ENCODE results near the gene SIPA1L3.

Gene SIPA1L3

DNA sequence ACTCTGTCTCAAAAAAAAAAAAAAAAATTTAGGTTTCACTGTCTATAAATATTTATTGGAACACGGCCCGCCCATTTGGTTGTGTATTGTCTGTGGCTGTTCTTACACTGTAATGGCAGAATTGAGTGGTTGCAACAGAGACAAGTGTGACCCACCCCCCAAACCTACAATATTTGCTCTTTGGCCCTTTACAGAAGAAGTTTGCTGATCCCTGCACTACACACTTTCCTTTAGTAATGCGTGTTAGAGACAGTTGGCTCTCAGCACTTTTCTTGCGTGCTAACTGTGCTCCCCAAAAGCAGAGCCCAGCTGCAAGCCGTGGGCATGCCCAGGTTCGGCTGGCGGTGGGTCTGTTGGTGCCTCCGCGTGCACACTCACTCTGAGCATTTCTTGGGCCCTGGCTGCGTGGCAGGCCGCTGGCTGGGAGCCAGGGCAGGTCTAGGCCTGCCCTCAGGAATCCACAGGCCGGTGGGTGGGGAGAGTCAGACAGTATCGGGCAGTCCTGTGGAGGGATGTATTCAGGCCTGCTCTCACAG is 72.6 kb downstream of the SIPA1L3 start:
- DNase-seq (ENCODE audit: low spot score): no peak

- DNase-seq (ENCODE audit: low spot score): no peak
Measured at GRCh38 chr19:37980419-37981170, 73.6 kb downstream of the SIPA1L3 start.

DNA sequence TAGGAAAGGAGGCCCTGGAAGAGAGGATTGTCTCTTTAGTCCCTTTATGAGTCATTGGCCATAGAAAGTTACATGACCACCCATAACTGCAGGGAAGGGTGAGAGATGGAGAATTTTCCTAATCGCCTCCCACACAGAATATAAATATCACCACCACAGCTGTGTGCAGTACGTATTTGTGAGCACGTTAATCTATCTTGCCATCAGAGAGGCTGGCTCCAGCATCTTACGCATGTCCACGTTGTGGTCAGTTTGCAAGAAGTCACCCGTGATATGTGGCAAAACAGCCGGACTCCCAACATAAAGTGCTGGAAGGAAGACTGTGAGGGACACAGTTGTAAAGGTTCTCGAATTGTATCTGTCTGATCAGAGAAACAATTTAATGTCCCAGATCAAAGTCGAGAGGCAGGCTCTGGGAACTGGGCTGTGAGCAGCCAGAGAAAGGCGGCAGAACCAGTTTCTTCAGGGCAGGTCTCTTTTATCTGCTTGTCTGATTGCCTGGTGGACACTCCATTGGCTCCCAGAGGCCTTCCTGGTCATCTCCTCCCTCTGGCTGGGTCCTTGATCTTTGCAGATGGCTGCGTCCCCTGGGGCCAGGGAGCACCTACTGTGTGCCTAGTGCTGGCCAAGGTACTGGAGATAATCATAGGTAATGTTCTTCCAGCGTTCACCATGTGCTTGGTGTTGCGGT is 74.9 kb downstream of the SIPA1L3 start:
- DNase-seq (ENCODE audit: low spot score): no peak

DNA sequence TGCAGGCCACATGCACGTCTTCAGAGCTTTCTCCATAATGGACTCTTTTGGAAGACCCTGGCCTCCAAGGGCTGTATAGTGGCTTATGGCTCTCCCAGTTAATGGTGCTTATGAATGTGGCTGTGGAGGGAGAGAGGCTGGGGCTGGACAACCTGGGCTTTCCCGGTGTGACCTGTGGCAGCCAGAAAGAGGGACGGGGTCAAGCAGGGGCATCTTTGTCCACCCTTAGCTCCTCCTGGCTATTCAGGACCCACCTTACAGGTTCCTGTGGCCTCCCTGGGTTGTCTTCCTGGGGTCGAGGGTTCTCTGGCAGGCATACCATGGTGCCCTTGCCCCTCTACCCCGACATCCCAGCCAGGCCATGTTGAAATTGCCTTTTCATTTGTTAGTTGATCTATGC is 75.6 kb downstream of the SIPA1L3 start:
- DNase-seq (ENCODE audit: low spot score): no peak

- DNase-seq (ENCODE audit: low spot score): no peak
Measured at GRCh38 chr19:37983153-37983552, 76.1 kb downstream of the SIPA1L3 start.

GRCh38 chr19:37983916-37984315 is 76.9 kb downstream of the SIPA1L3 start:
- no peak for DNase-seq (ENCODE audit: low spot score)

DNA sequence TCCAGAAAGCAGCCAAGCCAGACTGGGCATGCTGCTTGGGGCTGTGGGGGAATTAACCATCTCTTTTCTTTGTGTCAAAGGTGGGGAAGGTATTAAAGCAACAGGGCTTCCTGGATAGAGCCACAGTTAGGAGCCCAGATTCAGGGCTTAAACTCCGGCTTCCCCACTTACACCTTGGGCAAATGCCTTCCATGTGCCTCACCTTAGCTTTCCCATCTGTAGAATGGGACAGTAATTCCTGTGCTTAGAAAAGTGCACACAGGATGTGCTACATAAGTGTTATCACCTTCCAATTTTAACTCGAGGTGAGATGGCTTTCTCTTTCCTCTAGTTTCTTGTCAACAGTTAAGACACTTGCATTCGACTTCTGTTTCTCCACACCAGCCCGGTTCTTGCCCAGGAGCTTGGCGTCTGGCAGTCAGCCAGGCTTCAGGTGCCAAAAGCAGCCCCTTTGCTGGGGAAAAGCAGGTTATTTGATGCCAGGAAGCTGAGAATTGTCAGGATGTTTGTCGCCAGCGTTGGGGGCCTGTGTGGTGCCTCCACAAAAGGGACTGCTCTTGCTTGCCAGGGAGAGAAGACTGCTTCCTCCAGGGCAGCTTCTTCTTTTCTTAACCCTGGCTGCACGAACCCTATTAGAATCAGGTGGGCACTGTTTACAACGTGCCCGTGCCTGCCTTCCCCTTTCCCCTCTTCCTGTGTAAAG is 79.2 kb downstream of the SIPA1L3 start:
- no peak for DNase-seq (ENCODE audit: low spot score)

- no peak for DNase-seq (ENCODE audit: low spot score)
Measured at GRCh38 chr19:37987356-37988332, 80.6 kb downstream of the SIPA1L3 start.

DNA sequence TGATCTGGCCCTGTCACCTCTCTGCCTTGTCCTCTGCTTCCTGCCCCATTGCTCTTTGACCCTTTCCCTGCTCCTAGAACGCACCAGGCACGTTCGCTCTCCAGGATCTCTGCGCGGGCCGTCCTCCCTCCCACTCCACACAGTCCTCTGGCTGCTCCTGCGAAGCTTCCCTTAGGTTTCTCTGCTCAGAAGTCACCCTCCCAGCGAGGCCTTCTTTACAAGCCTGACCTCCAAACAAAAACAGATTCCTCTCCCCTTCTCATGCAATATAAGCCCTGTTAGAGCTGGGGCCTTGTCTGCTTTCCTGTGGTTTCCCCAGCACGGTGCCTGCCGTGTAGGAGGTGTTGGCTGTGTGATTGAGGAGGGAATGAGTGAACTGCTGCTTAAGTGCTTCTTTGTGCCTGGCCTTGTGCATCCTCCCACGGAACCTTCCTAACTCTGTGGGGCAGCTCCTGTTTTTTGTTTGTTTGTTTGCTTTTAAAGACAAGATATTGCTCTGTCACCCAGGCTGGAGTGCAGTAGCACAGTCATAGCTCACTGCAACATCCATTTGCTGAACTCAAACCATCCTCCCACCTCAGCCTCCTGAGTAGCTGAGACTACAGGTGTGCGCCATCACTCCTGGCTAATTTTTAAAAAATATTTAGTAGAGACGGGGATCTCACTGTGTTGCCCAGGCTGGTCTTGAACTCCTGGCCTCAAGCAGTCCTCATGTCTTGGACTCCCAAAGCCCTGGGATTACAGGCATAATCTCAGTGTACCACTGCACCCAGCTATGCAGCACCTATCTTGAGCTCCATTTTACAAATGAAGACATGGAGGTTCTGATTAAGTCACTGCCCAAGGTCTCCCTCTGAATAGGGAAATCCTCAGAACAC is 82.0 kb downstream of the SIPA1L3 start:
- no peak for DNase-seq (ENCODE audit: low spot score)

DNA sequence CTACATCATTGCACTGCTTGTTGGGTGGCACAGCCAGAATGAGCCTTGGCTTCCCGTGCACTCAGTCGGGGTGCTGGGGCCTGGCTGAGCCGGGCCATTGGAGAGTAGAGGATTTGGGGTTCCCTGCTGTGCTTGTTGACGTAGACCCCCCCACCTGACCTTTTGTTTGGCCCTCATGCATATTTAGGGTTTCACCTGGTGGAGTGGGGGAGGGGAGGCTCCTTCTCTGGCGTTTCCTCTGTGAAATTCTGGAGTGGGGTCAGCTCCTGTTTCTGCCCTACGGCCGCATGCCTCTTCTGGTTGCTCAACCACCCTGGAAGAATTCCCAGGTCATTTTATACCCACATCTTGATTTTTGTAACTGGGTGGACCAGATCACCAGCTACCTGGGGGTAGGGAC is 82.8 kb downstream of the SIPA1L3 start:
- no peak for DNase-seq (ENCODE audit: low spot score)

DNA sequence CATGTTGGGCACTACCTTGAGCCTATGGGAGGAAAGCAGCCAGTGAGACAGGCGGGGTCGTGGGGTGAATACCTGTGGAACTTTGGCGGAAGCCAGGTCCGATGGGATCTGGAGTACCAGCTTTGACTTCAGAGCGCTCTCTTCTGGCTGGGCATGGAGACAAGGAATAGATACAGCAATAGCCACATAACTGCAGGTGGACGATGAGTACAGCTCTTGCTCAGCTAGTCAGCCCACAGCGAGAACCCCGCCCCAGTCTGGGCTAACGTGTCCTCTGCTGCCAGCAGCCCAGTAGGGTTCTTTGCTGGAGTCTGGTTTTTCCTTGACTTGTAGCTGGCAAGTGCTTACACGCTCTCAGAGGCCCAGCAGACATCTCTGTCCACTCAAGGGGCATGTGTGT is 83.4 kb downstream of the SIPA1L3 start:
- no peak for DNase-seq (ENCODE audit: low spot score)

DNA sequence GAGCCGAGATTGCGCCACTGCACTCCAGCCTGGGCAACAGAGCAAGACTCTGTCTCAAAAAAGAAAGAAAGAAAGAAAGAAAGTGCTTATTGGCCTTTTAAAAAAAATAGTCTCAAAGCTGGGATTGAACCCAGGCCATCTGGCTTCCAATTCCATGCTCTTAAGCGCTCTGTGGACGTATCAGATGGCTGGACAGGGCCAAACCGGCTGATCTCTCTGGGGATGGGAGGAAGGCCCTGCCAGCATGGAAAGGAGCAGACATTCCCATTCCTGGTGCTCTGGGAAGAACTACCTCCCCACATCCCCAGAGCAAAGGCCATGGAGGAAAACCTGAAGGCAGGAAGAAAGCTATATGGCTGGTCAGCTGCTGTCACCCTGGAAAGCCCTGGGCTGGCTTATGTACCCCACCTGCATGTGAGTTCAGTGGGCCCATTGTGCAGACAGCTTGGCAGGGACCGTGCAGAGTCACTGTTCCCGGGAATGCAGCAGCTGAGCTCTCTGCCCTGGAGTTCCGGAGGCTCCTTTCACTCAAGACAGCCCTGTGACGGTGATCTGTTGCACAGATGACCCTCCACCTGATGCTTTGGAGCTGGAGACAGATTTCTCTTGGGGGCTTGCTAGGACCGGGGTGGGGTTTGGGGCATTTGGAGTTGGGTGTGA is 84.3 kb downstream of the SIPA1L3 start:
- no peak for DNase-seq (ENCODE audit: low spot score)

- no peak for DNase-seq (ENCODE audit: low spot score)
Measured at GRCh38 chr19:37991841-37992248, 84.8 kb downstream of the SIPA1L3 start.

DNA sequence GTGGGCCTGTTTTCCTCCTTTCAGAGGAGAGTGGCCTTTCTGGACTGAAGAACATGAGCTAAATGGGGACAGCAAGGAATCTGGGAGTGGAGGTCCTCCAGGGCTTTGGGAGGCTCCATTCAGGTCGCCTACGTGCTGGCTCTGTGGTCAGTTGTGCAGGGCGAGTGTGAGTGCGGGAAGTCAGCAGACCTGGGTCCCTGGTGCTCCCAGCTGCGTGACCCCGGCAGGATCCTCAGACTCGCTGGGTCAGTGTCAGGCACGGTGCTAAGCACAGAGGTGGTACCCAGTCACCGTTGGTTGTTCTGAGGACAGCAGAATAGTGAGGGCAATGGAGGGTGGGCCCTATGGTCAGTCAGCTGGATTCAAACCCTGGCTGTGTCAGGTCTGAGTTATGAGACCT is 85.8 kb downstream of the SIPA1L3 start:
- DNase-seq (ENCODE audit: low spot score): no peak

DNA sequence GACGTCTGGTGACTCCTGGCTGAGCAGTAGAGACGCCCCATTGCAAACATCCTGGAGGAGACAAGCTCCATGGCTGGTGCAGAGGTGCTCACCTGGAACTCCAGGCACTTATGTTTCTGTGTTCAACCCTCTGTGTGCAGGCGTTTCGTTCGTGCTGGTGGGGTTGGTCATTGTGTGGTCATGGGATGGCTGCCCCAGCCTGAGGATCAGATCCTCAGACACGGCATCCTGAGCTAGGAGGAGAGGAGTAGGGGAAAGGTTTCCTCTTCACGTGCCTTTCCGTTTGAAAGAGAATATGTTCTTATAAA is 87.8 kb downstream of the SIPA1L3 start:
- no peak for DNase-seq (ENCODE audit: low spot score)

DNA sequence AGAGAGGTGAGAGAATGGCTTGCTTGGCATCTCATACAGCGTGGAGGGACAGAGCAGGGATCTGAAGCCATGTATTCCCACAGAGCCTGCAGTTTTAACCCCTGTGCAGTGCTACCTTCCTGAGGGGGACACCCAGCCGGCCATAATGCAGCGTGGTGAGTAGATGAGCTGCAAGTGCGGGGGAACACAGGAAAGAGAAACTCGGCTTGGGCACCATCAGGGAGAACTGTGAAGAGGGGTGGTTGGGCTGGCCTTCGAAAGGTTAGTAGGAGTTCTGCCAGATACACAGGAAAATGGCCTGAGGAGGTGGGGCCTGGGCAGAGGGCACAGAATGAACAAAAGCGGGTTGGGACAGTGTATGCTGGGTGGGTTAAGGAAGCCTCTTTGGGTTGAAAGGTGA is 88.3 kb downstream of the SIPA1L3 start:
- no peak for DNase-seq (ENCODE audit: low spot score)

DNA sequence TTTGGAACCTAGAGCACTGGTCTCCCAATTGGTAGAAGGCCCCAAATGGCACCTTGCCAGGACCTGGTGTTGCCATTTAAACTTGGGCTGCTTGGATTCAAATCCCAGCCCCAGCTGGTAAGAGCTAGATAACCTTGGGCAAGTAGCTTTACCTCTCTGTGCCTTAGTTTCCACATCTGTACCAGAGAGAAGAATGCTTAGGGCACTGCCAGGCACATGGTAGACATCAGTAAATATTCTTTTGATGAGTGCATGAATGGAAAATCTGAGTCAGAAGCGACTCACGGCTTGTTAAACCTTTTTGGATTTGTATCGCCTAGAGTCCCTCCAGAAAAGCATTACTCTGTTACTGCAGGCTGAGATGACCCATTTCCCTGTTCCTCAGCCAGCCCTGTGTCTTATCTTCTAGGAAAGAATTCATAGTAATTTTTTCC is 90.9 kb downstream of the SIPA1L3 start:
- peak; percentile 83 for DNase-seq (ENCODE audit: low spot score)

GRCh38 chr19:37998801-37999308 is 91.8 kb downstream of the SIPA1L3 start:
- DNase-seq (ENCODE audit: low spot score): no peak

- peak; percentile 85 for DNase-seq (ENCODE audit: low spot score)
Measured at GRCh38 chr19:37999309-38000213, 92.6 kb downstream of the SIPA1L3 start.
